Activated T-cell treated with anti-CD3 and anti-CD28 coated beads, Interleukin-2, amount 50 U/mL, for 72 hours (primary cell): ENCODE measurements around the gene TMED7. TPM values are rescaled to one million over a fixed set of nuclear protein-coding genes. Genes with fewer than 3 reads are reported as not detected.
"Not testable (repeated sequence)": the region's sequence is repeated elsewhere in the genome, so short reads cannot be mapped to it uniquely, and the experiment has no call there.

Experiments used
- ATAC-seq, 2 donors: fragments of 150-1000 bp; cut with Tn5 transposase; replicated peaks in 1 of 2; 2 replicates each; pipeline ENCODE4 v1.10.0; 2021; ENCODE audit warnings: moderate library complexity in 2 of 2, mild to moderate bottlenecking in 1 of 2
- DNase-seq, 2 donors: peaks; one replicate each; pipeline ENCODE4 v3.0.0; 2021 to 2022; ENCODE audit warnings: mixed read lengths in 1 of 2
- H3K27ac Mint-ChIP-seq: one replicate; pipeline ENCODE4 v1.8.0; 2022; ENCODE audit warnings: mild to moderate bottlenecking, moderate library complexity, mixed read lengths
- H3K27me3 Mint-ChIP-seq: one replicate; pipeline ENCODE4 v1.8.0; 2022; ENCODE audit warnings: low read depth, mixed read lengths
- H3K36me3 Mint-ChIP-seq, 2 donors: one replicate each; pipeline ENCODE4 v1.8.0; 2022; ENCODE audit warnings: mixed read lengths in 2 of 2, mild to moderate bottlenecking in 1 of 2; ENCODE audit not compliant: insufficient read depth in 2 of 2
- H3K4me1 Mint-ChIP-seq: one replicate; pipeline ENCODE4 v1.8.0; 2022; ENCODE audit warnings: low read depth, mixed read lengths
- H3K4me3 Mint-ChIP-seq, 2 donors: one replicate each; pipeline ENCODE4 v1.8.0; 2022; ENCODE audit warnings: mild to moderate bottlenecking in 2 of 2, mixed read lengths in 2 of 2, moderate library complexity in 2 of 2
- H3K9me3 Mint-ChIP-seq, 2 donors: one replicate each; pipeline ENCODE4 v1.8.0; 2022; ENCODE audit warnings: mixed read lengths in 2 of 2
- total RNA-seq, 2 donors: library from RNA; stranded (reverse); gene quantifications; one replicate each; pipeline ENCODE4 v1.2.3, GENCODE V29; 2022

TMED7 gene
- 10 to 100 TPM; 31.5 to 46.9 TPM for total RNA-seq

GRCh38 chr5:115625579-115626444 lies at the start of gene TMED7:
TMED7 (minus strand) TSS chr5:115626036; CDS start chr5:115625792, 244 bp downstream.
- peak within 1 kb of the TSS; percentile 93 for H3K27ac Mint-ChIP-seq
- H3K36me3 Mint-ChIP-seq: peaks cover 0 to 2% of the 10 kb centered on the region in 2 donors
- ATAC-seq (peak; percentile 93), DNase-seq (peak; percentile 100)
- peaks cover 8% of the 10 kb centered on the region for H3K27me3 Mint-ChIP-seq
- H3K4me3 Mint-ChIP-seq: no peak within 1 kb of the TSS
- no peaks in the 10 kb centered on the region for H3K9me3 Mint-ChIP-seq
- H3K4me1 Mint-ChIP-seq: peaks cover 28% of the 10 kb centered on the region

DNA sequence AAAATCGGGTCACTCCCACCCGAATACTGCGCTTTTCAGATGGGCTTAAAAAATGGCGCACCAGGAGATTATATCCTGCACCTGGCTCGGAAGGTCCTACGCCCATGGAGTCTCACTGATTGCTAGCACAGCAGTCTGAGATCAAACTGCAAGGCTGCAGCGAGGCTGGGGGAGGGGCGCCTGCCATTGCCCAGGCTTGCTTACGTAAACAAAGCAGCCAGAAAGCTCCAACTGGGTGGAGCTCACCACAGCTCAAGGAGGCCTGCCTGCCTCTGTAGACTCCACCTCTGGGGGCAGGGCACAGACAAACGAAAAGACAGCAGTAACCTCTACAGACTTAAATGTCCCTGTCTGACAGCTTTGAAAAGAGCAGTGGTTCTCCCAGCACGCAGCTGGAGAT lies 48.9 kb upstream of the TMED7 start:
- not testable (repeated sequence) for H3K4me3 Mint-ChIP-seq, H3K27ac Mint-ChIP-seq, H3K9me3 Mint-ChIP-seq, H3K4me1 Mint-ChIP-seq, ATAC-seq, DNase-seq, H3K36me3 Mint-ChIP-seq
- H3K27me3 Mint-ChIP-seq: peaks cover 39% of the 10 kb centered on the region

GRCh38 chr5:115673596-115673995 lies 47.8 kb upstream of the TMED7 start:
- H3K27me3 Mint-ChIP-seq: peaks cover 45% of the 10 kb centered on the region
- no peak for ATAC-seq

DNA sequence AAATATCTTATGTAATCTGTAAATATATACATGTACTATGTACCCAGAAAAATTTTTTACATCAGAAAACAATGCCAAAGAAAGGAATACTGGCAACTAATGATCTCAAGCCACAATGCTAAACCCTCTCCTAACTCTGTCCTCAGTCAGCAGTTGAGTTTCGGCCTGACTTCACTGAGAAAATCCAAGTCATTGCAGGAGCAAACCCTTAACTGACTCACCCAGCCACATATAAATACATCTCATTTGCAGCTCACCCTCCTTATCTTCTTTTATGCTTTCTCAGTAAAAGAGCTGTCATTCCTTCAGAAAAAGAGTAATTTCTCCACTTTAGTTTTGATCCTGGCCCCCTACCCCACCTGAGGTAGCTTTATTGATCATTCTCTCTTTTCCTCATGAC lies 46.1 kb upstream of the TMED7 start:
- peak; percentile 63 to 91 for ATAC-seq
- DNase-seq: peak in 1 of 2 donors; percentile 1
- peaks cover 48% of the 10 kb centered on the region for H3K27me3 Mint-ChIP-seq
- H3K4me3 Mint-ChIP-seq: no peak overlapping the region
- peaks cover 7% of the 10 kb centered on the region for H3K4me1 Mint-ChIP-seq
- H3K36me3 Mint-ChIP-seq: peaks cover 3 to 7% of the 10 kb centered on the region in 2 donors
- H3K27ac Mint-ChIP-seq: no peak overlapping the region
- H3K9me3 Mint-ChIP-seq: peaks cover 6 to 8% of the 10 kb centered on the region in 2 donors

More at GRCh38 chr5:115673596-115673995, 47.8 kb upstream of the TMED7 start:
- H3K4me3 Mint-ChIP-seq: no peak overlapping the region
- H3K27ac Mint-ChIP-seq: no peak overlapping the region
- H3K36me3 Mint-ChIP-seq: no peaks in the 10 kb centered on the region
- no peak for DNase-seq
- peaks cover 7% of the 10 kb centered on the region for H3K4me1 Mint-ChIP-seq
- peaks cover 4 to 8% of the 10 kb centered on the region in 2 donors for H3K9me3 Mint-ChIP-seq

DNA sequence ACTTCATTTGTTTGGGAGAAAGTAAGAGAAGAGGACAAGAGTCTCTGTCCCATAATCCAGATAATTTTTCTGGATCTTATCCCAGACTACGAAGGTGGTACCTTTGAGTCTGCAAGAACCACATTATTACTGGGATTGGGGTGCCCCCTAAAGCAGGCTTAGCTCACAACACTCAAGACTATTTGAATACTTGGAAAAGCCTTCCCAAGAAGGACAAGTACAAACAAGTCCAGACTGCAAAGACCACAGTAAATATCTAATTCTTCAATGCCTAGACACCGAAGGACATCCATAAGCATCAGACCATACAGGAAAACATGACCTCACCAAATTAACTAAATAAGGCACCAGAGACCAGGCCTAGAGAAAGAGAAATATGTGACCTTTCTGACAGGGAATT lies 40.2 kb upstream of the TMED7 start:
- no peak overlapping the region for H3K4me3 Mint-ChIP-seq
- H3K4me1 Mint-ChIP-seq: no peaks in the 10 kb centered on the region
- peaks cover 64% of the 10 kb centered on the region for H3K27me3 Mint-ChIP-seq
- H3K27ac Mint-ChIP-seq: no peak overlapping the region
- H3K9me3 Mint-ChIP-seq: peaks cover 8 to 14% of the 10 kb centered on the region in 2 donors
- ATAC-seq: no peak
- DNase-seq: no peak
- H3K36me3 Mint-ChIP-seq: peaks cover 7 to 8% of the 10 kb centered on the region in 2 donors

GRCh38 chr5:115661563-115661962 lies 35.7 kb upstream of the TMED7 start:
- H3K36me3 Mint-ChIP-seq: peaks cover 2% of the 10 kb centered on the region in 2 donors
- no peak for ATAC-seq

DNA sequence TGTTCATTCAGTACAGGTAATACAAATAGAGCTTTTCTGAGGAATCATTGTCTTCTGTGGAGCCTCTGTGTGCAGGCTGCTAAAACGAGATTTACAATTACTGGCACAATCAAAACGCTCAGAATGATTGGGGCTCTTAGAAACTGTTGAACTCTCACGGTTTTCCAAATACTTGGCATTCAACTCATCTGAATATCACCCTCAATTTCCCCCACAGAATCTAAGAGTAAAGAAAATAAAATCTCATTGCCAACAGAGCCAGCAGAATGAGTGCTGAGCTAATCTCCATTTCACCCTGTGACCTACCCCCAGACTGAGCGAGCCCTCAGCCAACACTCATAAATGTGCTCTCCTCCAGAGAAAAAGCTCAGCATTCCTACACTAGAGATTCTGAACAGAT lies 35.3 kb upstream of the TMED7 start:
- Mint-ChIP-seq H3K9me3 (peaks cover 0 to 4% of the 10 kb centered on the region in 2 donors), H3K36me3 (peaks cover 0 to under 1% of the 10 kb centered on the region in 2 donors), H3K4me1 (no peaks in the 10 kb centered on the region), H3K27ac (no peak overlapping the region), H3K4me3 (no peak overlapping the region), H3K27me3 (peaks cover 72% of the 10 kb centered on the region)
- ATAC-seq (no peak), DNase-seq (no peak)

More at GRCh38 chr5:115661563-115661962, 35.7 kb upstream of the TMED7 start:
- Mint-ChIP-seq H3K4me1 (no peaks in the 10 kb centered on the region), H3K27me3 (peaks cover 72% of the 10 kb centered on the region), H3K27ac (no peak overlapping the region), H3K4me3 (no peak overlapping the region), H3K9me3 (peaks cover under 1 to 4% of the 10 kb centered on the region in 2 donors)
- no peak for DNase-seq

- H3K27ac Mint-ChIP-seq: no peak overlapping the region
- no peak for ATAC-seq
- H3K4me3 Mint-ChIP-seq: no peak overlapping the region
- no peaks in the 10 kb centered on the region for H3K4me1 Mint-ChIP-seq
- no peaks in the 10 kb centered on the region for H3K36me3 Mint-ChIP-seq
- H3K27me3 Mint-ChIP-seq: peaks cover 55% of the 10 kb centered on the region
- no peak for DNase-seq
- H3K9me3 Mint-ChIP-seq: no peaks in the 10 kb centered on the region
Measured at GRCh38 chr5:115657881-115658233, 32.0 kb upstream of the TMED7 start.

- no peak for ATAC-seq
- DNase-seq: no peak
Measured at GRCh38 chr5:115657125-115657880, 31.5 kb upstream of the TMED7 start.

GRCh38 chr5:115656404-115656803 lies 30.6 kb upstream of the TMED7 start:
- ATAC-seq (no peak), DNase-seq (no peak)
- Mint-ChIP-seq H3K4me3 (no peak overlapping the region), H3K27me3 (peaks cover 46% of the 10 kb centered on the region), H3K9me3 (no peaks in the 10 kb centered on the region), H3K4me1 (no peaks in the 10 kb centered on the region), H3K27ac (no peak overlapping the region), H3K36me3 (no peaks in the 10 kb centered on the region)

More at GRCh38 chr5:115657125-115657880, 31.5 kb upstream of the TMED7 start:
- Mint-ChIP-seq H3K36me3 (no peaks in the 10 kb centered on the region), H3K9me3 (no peaks in the 10 kb centered on the region), H3K4me1 (no peaks in the 10 kb centered on the region), H3K27me3 (peaks cover 50% of the 10 kb centered on the region), H3K27ac (no peak overlapping the region), H3K4me3 (no peak overlapping the region)

DNA sequence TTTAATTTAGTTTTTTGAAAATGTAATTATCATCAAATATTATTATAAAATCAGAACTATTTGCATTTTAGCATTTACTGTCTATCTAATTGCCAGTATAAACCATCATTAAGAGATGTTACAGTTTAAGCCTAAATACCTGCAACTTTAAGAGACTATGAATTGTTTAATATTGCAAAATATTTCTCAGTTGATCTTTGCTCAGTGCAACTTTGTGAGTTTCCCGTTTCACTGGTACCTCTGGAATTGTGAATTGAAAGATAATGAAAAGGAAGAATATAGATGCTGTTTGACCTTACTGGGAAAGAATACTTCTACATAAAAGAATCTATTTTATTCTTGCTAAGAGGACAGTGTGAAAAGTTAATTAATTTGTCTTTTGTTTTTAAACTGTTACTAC lies 30.2 kb upstream of the TMED7 start:
- no peaks in the 10 kb centered on the region for H3K4me1 Mint-ChIP-seq
- ATAC-seq (no peak), DNase-seq (no peak)
- no peaks in the 10 kb centered on the region for H3K9me3 Mint-ChIP-seq
- no peaks in the 10 kb centered on the region for H3K36me3 Mint-ChIP-seq
- H3K27me3 Mint-ChIP-seq: peaks cover 41% of the 10 kb centered on the region
- H3K4me3 Mint-ChIP-seq: no peak overlapping the region
- no peak overlapping the region for H3K27ac Mint-ChIP-seq

- no peak for DNase-seq
- no peak overlapping the region for H3K4me3 Mint-ChIP-seq
- H3K9me3 Mint-ChIP-seq: no peaks in the 10 kb centered on the region
- no peaks in the 10 kb centered on the region for H3K36me3 Mint-ChIP-seq
- no peak overlapping the region for H3K27ac Mint-ChIP-seq
- H3K27me3 Mint-ChIP-seq: peaks cover 35% of the 10 kb centered on the region
- ATAC-seq: no peak
- H3K4me1 Mint-ChIP-seq: peaks cover 5% of the 10 kb centered on the region
Measured at GRCh38 chr5:115649541-115649940, 23.7 kb upstream of the TMED7 start.

DNA sequence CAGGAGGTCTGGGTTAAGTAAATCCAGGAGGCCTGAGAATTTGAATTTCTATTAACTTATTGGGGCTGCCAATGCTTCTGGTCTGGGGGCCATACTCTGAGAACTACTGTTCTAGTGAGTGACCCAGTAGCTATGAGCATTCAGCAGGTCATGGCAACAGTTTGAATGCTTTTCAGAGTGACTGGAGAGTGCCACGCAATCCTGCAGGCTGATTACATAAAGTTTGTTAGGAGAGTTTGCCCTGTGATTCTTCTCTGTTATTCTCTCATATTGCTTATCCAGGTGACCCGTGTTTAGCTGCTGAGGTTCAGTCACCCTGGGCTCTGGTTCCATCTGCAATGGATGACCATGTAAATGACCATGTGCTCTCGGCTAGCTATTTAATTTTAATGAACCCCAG lies 22.2 kb upstream of the TMED7 start:
- no peaks in the 10 kb centered on the region for H3K36me3 Mint-ChIP-seq
- no peak for DNase-seq
- H3K27me3 Mint-ChIP-seq: peaks cover 50% of the 10 kb centered on the region
- H3K27ac Mint-ChIP-seq: no peak overlapping the region
- H3K4me3 Mint-ChIP-seq: no peak overlapping the region
- H3K4me1 Mint-ChIP-seq: peaks cover 5% of the 10 kb centered on the region
- ATAC-seq: no peak
- no peaks in the 10 kb centered on the region for H3K9me3 Mint-ChIP-seq
